ENCODE data around the gene ASXL2.

The ASXL2 gene

DNA sequence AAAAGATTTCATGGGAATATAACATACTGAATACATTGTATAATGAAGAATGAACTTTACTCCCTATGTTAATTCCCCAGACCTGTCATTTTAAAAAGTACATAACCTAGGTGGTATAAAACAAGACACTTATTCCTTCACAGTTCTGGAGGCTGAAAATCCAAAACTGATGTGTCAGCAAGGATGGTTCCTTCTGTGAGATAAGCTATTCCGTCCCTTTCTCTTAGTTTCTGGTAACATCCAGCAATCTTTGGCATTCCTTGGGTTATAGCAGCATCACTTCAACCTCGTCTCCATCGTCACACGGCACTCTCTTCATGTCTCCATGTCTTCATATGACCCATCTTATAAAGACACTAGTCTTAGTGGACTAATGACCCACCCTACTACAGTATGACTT is 93.9 kb downstream of the ASXL2 start:
- ATAC-seq: no peak
- TF ChIP-seq PATZ1 (CRISPR knock-in tag; IDR thresholded peaks at IDR 0.05; ENCODE audit: borderline replicate concordance) (no peak), CREB5 (CRISPR knock-in tag; IDR thresholded peaks at IDR 0.05; ENCODE audit: low read depth) (no peak), CSDC2 (CRISPR knock-in tag; IDR thresholded peaks at IDR 0.05) (no peak), TSHZ2 (CRISPR knock-in tag; IDR thresholded peaks at IDR 0.05) (no peak), ZNF70 (CRISPR knock-in tag; IDR thresholded peaks at IDR 0.05) (no peak), TOX (CRISPR knock-in tag; IDR thresholded peaks at IDR 0.05; ENCODE audit: borderline replicate concordance) (no peak), ISL1 (CRISPR knock-in tag; IDR thresholded peaks at IDR 0.05) (no peak), RARB (CRISPR knock-in tag; IDR thresholded peaks at IDR 0.05) (no peak)
- TF ChIP-seq, protein P1, sequence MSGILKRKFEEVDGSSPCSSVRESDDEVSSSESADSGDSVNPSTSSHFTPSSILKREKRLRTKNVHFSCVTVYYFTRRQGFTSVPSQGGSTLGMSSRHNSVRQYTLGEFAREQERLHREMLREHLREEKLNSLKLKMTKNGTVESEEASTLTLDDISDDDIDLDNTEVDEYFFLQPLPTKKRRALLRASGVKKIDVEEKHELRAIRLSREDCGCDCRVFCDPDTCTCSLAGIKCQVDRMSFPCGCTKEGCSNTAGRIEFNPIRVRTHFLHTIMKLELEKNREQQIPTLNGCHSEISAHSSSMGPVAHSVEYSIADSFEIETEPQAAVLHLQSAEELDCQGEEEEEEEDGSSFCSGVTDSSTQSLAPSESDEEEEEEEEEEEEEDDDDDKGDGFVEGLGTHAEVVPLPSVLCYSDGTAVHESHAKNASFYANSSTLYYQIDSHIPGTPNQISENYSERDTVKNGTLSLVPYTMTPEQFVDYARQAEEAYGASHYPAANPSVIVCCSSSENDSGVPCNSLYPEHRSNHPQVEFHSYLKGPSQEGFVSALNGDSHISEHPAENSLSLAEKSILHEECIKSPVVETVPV (CRISPR knock-in tag; IDR thresholded peaks at IDR 0.05): no peak

- ATAC-seq: no peak
These were observed 101.2 kb downstream of the ASXL2 start for GRCh38 chr2:25777077-25777476.

More at GRCh38 chr2:25777077-25777476, 101.2 kb downstream of the ASXL2 start:
- no peak for TF ChIP-seq ZNF565 (CRISPR knock-in tag; conservative IDR thresholded peaks at IDR 0.05; ENCODE audit: low read depth)
- TF ChIP-seq TSHZ2 (CRISPR knock-in tag; IDR thresholded peaks at IDR 0.05): no peak
- TF ChIP-seq ISL1 (CRISPR knock-in tag; IDR thresholded peaks at IDR 0.05): no peak
- TF ChIP-seq TCF4 (CRISPR knock-in tag; IDR thresholded peaks at IDR 0.05; ENCODE audit: borderline replicate concordance): no peak
- no peak for TF ChIP-seq SNAI2 (CRISPR knock-in tag; IDR thresholded peaks at IDR 0.05)
- no peak for TF ChIP-seq RARB (CRISPR knock-in tag; IDR thresholded peaks at IDR 0.05)
- no peak for TF ChIP-seq ZFP3 (CRISPR knock-in tag; IDR thresholded peaks at IDR 0.05)
- TF ChIP-seq TOX (CRISPR knock-in tag; IDR thresholded peaks at IDR 0.05; ENCODE audit: borderline replicate concordance): no peak
- no peak for TF ChIP-seq ZNF8 (CRISPR knock-in tag; IDR thresholded peaks at IDR 0.05)
- TF ChIP-seq ZC3H10 (CRISPR knock-in tag; IDR thresholded peaks at IDR 0.05): no peak
- TF ChIP-seq PATZ1 (CRISPR knock-in tag; IDR thresholded peaks at IDR 0.05; ENCODE audit: borderline replicate concordance): no peak
- no peak for TF ChIP-seq ARNTL (CRISPR knock-in tag; IDR thresholded peaks at IDR 0.05; ENCODE audit: borderline replicate concordance, low read depth)
- TF ChIP-seq ESRRG (CRISPR knock-in tag; IDR thresholded peaks at IDR 0.05): no peak
- no peak for TF ChIP-seq GLIS3 (CRISPR knock-in tag; IDR thresholded peaks at IDR 0.05)
- TF ChIP-seq, protein P2, sequence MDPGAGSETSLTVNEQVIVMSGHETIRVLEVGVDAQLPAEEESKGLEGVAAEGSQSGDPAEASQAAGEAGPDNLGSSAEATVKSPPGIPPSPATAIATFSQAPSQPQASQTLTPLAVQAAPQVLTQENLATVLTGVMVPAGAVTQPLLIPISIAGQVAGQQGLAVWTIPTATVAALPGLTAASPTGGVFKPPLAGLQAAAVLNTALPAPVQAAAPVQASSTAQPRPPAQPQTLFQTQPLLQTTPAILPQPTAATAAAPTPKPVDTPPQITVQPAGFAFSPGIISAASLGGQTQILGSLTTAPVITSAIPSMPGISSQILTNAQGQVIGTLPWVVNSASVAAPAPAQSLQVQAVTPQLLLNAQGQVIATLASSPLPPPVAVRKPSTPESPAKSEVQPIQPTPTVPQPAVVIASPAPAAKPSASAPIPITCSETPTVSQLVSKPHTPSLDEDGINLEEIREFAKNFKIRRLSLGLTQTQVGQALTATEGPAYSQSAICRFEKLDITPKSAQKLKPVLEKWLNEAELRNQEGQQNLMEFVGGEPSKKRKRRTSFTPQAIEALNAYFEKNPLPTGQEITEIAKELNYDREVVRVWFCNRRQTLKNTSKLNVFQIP (CRISPR knock-in tag; IDR thresholded peaks at IDR 0.05; ENCODE audit: borderline replicate concordance, low read depth): no peak
- TF ChIP-seq BACH2 (CRISPR knock-in tag; IDR thresholded peaks at IDR 0.05; ENCODE audit: borderline replicate concordance): no peak
- no peak for TF ChIP-seq CREB5 (CRISPR knock-in tag; IDR thresholded peaks at IDR 0.05; ENCODE audit: low read depth)
- TF ChIP-seq ZFP30 (CRISPR knock-in tag; IDR thresholded peaks at IDR 0.05): no peak
- TF ChIP-seq, protein P1 (CRISPR knock-in tag; IDR thresholded peaks at IDR 0.05): no peak
- TF ChIP-seq ZNF70 (CRISPR knock-in tag; IDR thresholded peaks at IDR 0.05): no peak

All from SK-N-SH treated with all-trans-retinoic acid at 6 μM for 48 hours (cell line).